ENCODE data around the gene CFAP119.

- TF ChIP-seq POLR2A (IDR thresholded peaks at IDR 0.05) (no peak), CTCF (IDR thresholded peaks at IDR 0.05) (no peak)
These were observed 5.1 kb downstream of the CFAP119 start for GRCh38 chr16:30756781-30757100.

Measured in testis (tissue), 2 donors.